Calu3 (cell line): ENCODE data around the gene SRCIN1. TPM values are rescaled to one million over a fixed set of nuclear protein-coding genes. Genes with fewer than 3 reads are reported as not detected.

ENCODE experiments used
- BruUV-seq: library from RNA; stranded (reverse); fragments of 400-500 nt; replicated peaks from 2 replicates; lab custom pipeline; 2021; lab: Mats Ljungman, UMichigan
- CTCF ChIA-PET: fragments of 300-600 bp; sonication (Branson Sonifier 250); formaldehyde crosslinking; loops from one replicate; lab custom pipeline; 2022; ENCODE audit warnings: antibody characterized with exemption; lab: Charles Lee
- DNase-seq: peaks from one replicate; pipeline ENCODE4 v3.0.0; 2022
- H3K27ac Mint-ChIP-seq: one replicate; pipeline ENCODE4 v1.8.0; 2022; ENCODE audit warnings: mixed read lengths; ENCODE audit not compliant: unreplicated experiment
- H3K27me3 Mint-ChIP-seq: one replicate; pipeline ENCODE4 v1.8.0; 2022; ENCODE audit warnings: mixed read lengths; ENCODE audit not compliant: unreplicated experiment
- H3K36me3 Mint-ChIP-seq: one replicate; pipeline ENCODE4 v1.8.0; 2022; ENCODE audit warnings: mild to moderate bottlenecking, moderate library complexity, mixed read lengths; ENCODE audit not compliant: insufficient read depth, unreplicated experiment
- H3K4me1 Mint-ChIP-seq: one replicate; pipeline ENCODE4 v1.8.0; 2022; ENCODE audit warnings: mild to moderate bottlenecking, low read depth, mixed read lengths; ENCODE audit not compliant: unreplicated experiment
- H3K4me3 Mint-ChIP-seq: one replicate; pipeline ENCODE4 v1.8.0; 2022; ENCODE audit warnings: mild to moderate bottlenecking, low read depth, moderate library complexity, mixed read lengths; ENCODE audit not compliant: unreplicated experiment
- H3K9me3 Mint-ChIP-seq: one replicate; pipeline ENCODE4 v1.8.0; 2022; ENCODE audit warnings: low read depth, mixed read lengths; ENCODE audit not compliant: unreplicated experiment
- intact Hi-C: fragments of 100-400 bp; cut with micrococcal nuclease; formaldehyde crosslinking; loops from one replicate; pipeline ENCODE4 v1.10.0; 2022; ENCODE audit not compliant: unreplicated experiment
- total RNA-seq: library from RNA; stranded (reverse); gene quantifications from 2 replicates; pipeline ENCODE4 v1.2.3, GENCODE V29; 2022
- TF ChIP-seq, protein P1 (sequence below): fragments of 200-600 bp; IDR thresholded peaks from one replicate; pipeline ENCODE4 v1.8.0; 2022; ENCODE audit warnings: antibody characterized with exemption; ENCODE audit not compliant: unreplicated experiment

The SRCIN1 gene
- total RNA-seq, 1 experiment from 2014 or later, result 46.7 TPM

DNA sequence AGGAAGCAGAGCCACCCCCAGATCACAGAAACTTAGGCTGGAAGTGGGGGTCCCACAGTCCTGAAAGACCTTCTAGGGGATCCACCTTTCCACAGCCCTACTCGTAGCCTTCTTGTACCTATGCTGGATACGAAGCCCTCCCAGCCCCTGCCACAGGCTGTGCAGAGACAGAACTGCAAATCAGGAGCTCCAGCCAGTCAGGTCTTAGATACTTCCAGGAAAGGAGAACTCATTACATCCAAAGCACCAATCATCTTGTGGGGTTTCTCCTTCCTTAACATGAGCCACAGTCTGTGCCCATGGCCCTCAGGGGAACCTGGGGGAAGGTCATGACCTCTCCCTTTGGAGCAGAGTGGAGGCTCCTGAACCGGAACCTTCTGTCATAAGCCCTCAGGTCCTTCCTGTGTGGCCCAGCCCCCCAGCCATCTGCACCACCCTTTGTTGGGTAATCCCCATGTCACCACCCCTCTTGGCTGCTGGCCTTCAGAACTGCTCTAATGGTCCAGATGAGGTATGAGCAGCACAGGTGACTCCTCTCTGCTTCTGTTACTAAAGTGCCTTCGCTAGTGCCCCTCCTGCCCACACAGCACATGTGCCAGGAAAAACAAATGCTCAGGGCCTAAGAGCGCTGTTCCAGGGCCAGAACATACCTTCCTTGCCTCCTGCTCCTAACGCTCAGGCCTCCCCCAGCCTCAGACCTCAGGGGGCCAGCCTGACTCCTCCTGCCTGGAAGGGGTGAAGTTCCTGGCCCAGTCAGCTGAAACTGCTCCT, 14.6 kb downstream of the SRCIN1 start:
- Mint-ChIP-seq H3K27me3 (peaks cover 80% of the 10 kb centered on the region), H3K4me1 (peaks cover 24% of the 10 kb centered on the region), H3K9me3 (no peaks in the 10 kb centered on the region), H3K4me3 (no peak overlapping the region), H3K27ac (no peak overlapping the region), H3K36me3 (no peaks in the 10 kb centered on the region)
- peak; percentile 57 for DNase-seq
- CTCF ChIA-PET, result interaction anchor here (0.5 to 12.6 kb wide), 9 partner anchors 7 to 1327 kb away, joined by 3 to 437 read pairs (median 4); partner anchors contain the start of gene GSDMB
- intact Hi-C loops, result no loop called here
- BruUV-seq, result no TSS peak
- TF ChIP-seq, protein P1, sequence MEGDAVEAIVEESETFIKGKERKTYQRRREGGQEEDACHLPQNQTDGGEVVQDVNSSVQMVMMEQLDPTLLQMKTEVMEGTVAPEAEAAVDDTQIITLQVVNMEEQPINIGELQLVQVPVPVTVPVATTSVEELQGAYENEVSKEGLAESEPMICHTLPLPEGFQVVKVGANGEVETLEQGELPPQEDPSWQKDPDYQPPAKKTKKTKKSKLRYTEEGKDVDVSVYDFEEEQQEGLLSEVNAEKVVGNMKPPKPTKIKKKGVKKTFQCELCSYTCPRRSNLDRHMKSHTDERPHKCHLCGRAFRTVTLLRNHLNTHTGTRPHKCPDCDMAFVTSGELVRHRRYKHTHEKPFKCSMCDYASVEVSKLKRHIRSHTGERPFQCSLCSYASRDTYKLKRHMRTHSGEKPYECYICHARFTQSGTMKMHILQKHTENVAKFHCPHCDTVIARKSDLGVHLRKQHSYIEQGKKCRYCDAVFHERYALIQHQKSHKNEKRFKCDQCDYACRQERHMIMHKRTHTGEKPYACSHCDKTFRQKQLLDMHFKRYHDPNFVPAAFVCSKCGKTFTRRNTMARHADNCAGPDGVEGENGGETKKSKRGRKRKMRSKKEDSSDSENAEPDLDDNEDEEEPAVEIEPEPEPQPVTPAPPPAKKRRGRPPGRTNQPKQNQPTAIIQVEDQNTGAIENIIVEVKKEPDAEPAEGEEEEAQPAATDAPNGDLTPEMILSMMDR, result no peak

DNA sequence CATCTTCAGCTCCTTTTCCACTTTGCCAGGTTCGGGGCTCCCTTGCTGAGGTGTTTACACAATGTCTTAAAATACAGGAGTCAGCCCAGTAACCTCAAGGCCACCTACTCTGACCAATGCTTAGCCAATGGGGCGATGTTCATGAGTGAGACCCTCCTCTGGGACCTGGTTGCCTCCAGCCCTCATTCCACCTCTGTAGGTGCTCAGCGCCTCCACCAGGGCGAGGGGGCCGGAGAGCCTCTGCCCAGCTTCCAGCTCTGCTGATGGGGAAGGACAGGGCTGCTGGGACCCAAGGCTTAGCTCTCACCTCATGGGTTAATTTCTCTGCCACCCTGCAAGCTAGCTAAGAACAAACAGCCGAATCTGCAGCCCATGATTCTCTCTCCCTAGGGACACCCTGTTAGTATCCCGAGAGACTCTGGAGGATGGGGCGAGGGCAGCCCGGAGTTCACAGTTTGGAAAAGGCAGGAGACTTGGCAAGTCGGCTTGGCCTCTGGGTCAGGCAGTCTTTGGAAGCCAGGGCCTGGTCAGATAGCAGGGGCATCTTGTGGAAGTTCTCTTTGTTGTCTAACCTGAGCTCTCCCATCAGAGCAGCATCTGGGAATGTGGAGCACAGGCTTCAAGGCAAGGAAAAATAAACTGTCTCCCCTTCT, 16.2 kb downstream of the SRCIN1 start:
- CTCF ChIA-PET, result interaction anchor here (0.5 to 12.6 kb wide), 9 partner anchors 10 to 1078 kb away, joined by 3 to 437 read pairs (median 5); no protein-coding TSS in a partner anchor
- intact Hi-C loops, result no loop called here

DNA sequence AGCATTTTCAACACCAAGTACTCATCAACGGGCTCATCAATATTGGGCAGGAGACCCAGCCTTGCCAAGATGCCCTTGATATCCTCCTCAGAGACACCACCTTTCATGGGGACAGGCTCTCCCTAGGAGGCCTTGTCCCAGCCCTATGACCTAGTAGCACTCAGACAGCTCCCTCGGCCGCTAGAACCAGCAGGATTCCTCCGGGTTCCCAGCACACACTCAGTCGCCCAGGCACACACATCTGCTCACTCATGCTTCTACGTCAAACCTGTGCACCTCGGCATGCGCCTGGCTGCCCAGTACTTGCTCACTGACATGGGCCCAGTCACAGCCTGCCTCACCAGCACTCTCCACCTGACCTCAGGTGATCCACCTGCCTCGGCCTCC, 17.0 kb downstream of the SRCIN1 start:
- intact Hi-C loops, result no loop called here
- Mint-ChIP-seq H3K9me3 (no peaks in the 10 kb centered on the region), H3K27me3 (peaks cover 75% of the 10 kb centered on the region), H3K4me1 (peaks cover 47% of the 10 kb centered on the region), H3K36me3 (no peaks in the 10 kb centered on the region), H3K27ac (no peak overlapping the region), H3K4me3 (no peak overlapping the region)
- no TSS peak for BruUV-seq
- TF ChIP-seq, protein P1, result no peak
- CTCF ChIA-PET, result interaction anchor here (0.9 to 12.6 kb wide), 8 partner anchors 9 to 79 kb away, joined by 3 to 437 read pairs (median 5); no protein-coding TSS in a partner anchor
- no peak for DNase-seq

More for the DNA sequence above, 16.2 kb downstream of the SRCIN1 start:
- H3K36me3 Mint-ChIP-seq, result no peaks in the 10 kb centered on the region
- peaks cover 80% of the 10 kb centered on the region for H3K27me3 Mint-ChIP-seq
- no peaks in the 10 kb centered on the region for H3K9me3 Mint-ChIP-seq
- no peak for DNase-seq
- no peak overlapping the region for H3K4me3 Mint-ChIP-seq
- H3K27ac Mint-ChIP-seq, result no peak overlapping the region
- H3K4me1 Mint-ChIP-seq, result peaks cover 39% of the 10 kb centered on the region
- no TSS peak for BruUV-seq
- TF ChIP-seq, protein P1, result no peak

DNA sequence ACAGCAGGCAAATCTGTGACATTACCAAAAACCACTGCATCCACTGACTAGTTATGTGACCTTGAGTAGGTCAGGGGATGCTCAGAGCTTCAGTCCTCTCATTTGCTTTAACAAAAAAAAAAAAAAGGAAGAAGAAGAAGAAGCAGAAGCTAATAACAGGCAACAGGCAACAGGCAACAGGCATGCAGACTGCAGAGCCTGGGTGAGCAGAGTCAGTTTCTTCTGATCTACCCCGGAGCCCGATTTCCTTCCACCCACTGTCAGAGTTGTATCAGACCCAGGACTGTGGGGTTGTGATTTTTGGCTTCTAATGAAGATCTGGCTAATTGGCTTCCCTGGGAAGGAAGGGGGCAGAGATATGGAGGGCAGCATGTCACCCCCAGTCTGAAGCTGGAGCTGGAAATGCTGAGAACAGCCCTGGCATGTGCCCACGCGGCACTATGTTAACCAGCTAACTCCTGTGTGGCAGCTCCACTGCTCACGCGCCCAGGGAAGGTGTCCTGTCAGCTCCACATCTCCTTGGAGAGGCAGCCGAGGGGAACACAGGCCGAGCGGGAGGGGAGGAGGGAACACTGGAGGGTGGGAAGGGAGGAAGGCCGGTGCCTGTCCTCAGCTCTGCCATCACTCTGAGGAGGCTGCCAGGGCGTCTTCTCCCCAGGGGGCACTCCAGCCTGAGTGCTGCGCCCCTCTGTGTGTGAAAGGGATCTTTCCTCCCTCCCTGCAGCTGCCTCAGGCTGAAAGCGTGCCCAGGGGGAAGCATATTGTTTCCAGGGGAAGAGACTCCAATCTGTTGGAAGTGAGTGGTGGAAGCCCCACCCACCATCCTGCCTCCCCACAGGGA, 17.6 kb downstream of the SRCIN1 start:
- H3K27ac Mint-ChIP-seq, result no peak overlapping the region
- no peak overlapping the region for H3K4me3 Mint-ChIP-seq
- DNase-seq, result no peak
- BruUV-seq, result no TSS peak
- no peaks in the 10 kb centered on the region for H3K9me3 Mint-ChIP-seq
- no peaks in the 10 kb centered on the region for H3K36me3 Mint-ChIP-seq
- CTCF ChIA-PET, result interaction anchor here (0.6 to 12.6 kb wide), 11 partner anchors 9 to 595 kb away, joined by 3 to 437 read pairs (median 5); no protein-coding TSS in a partner anchor
- intact Hi-C loops, result no loop called here
- peaks cover 69% of the 10 kb centered on the region for H3K27me3 Mint-ChIP-seq
- TF ChIP-seq, protein P1, result no peak
- H3K4me1 Mint-ChIP-seq, result peaks cover 45% of the 10 kb centered on the region
